Erythroblast (primary cell): Measurements from ENCODE around the gene PURB.
"Not testable (repeated sequence)": the region's sequence is repeated elsewhere in the genome, so short reads cannot be mapped to it uniquely, and the experiment has no call there.

Experiments used
- GATA1 ChIP-seq: IDR thresholded peaks from 2 replicates; pipeline ENCODE4 v1.6.1; 2011; ENCODE audit warnings: low read depth, mild to moderate bottlenecking, control low read depth, low read length, moderate library complexity
- POLR2A ChIP-seq: IDR thresholded peaks from 2 replicates; pipeline ENCODE4 v1.6.1; 2011; ENCODE audit warnings: mild to moderate bottlenecking, low read length

- not testable (repeated sequence) for TF ChIP-seq POLR2A, GATA1
These were observed 14.6 kb downstream of the PURB start for GRCh38 chr7:44870780-44871179.
